ENCODE measurements around the gene PPARG. TPM values are rescaled to one million over a fixed set of nuclear protein-coding genes. Genes with fewer than 3 reads are reported as not detected.
A peak's percentile ranks its signal among the peaks of the same experiment; 100 is the strongest.

PPARG gene
- total RNA-seq, 1 donor, result 4.7 TPM

DNA sequence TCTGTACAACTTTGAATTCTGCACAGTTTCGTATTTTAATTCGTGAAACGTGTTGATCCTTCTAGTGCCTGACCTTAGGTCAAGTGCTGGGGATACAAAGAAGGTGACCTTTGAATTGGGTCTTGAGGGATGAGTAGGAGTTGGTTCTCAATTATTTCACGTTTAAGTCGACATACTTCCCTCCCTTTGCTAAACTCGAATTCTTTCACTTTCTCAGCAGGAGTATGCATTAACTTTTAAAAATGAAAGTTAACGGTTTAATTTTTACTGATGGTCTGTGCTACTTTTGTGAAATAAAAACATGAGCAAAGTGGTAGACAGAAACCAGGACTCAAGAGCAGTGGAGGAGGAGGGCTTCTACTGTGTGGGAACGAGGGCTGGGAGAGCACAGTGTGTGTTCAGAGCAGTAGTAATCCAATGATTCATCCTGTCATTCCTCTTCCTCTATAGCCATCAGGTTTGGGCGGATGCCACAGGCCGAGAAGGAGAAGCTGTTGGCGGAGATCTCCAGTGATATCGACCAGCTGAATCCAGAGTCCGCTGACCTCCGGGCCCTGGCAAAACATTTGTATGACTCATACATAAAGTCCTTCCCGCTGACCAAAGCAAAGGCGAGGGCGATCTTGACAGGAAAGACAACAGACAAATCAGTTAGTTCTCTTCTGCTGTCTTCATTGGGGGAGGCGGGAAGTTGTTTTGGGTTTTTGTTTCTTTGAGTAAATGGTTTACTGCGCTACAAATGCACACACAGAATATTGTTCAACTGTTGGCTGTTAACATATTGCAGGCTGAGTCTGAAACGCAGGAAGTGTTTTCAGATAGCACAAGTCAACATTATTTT is 116.8 kb downstream of the PPARG start:
- TF ChIP-seq, protein P1, sequence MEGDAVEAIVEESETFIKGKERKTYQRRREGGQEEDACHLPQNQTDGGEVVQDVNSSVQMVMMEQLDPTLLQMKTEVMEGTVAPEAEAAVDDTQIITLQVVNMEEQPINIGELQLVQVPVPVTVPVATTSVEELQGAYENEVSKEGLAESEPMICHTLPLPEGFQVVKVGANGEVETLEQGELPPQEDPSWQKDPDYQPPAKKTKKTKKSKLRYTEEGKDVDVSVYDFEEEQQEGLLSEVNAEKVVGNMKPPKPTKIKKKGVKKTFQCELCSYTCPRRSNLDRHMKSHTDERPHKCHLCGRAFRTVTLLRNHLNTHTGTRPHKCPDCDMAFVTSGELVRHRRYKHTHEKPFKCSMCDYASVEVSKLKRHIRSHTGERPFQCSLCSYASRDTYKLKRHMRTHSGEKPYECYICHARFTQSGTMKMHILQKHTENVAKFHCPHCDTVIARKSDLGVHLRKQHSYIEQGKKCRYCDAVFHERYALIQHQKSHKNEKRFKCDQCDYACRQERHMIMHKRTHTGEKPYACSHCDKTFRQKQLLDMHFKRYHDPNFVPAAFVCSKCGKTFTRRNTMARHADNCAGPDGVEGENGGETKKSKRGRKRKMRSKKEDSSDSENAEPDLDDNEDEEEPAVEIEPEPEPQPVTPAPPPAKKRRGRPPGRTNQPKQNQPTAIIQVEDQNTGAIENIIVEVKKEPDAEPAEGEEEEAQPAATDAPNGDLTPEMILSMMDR (IDR thresholded peaks at IDR 0.05; ENCODE audit: insufficient read depth, low read depth, low read length), result no peak
- DNase-seq (ENCODE audit: low read depth), result peak; percentile 99
- no peak overlapping the region for H3K4me3 ChIP-seq (ENCODE audit: low read depth, low read length)

DNA sequence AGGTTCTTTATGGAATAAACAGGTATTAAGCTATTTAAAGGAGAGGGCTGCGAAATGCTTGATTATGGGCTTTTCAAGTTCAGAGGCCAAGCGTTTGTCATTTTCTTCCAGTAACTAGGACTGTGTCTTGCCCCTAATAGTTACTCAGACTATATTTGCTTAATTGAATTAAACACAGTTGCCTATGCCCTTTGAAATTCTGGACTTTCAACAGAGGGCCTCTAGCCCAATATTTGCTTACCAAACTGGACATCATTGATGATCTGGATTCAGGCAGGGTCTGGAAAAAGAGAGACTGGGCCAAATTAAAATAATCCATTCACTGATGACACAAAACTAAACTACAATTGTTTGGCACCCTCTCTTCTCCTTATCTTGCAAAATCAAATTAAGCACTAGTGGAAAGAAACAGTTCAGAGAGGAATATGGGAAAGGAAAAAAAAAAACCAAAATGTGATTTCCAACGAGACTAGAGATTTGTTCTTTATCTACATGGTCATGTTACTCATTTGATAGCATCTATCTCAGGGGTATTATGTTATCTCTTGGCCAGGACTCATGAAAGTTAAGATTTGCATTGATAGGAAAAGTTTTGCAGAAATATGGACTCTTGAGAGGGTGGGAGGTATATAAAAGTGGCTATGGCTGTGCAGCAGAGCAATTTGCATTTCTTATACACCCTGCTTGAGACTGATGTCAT is 120.3 kb downstream of the PPARG start:
- TF ChIP-seq, protein P1 (IDR thresholded peaks at IDR 0.05; ENCODE audit: insufficient read depth, low read depth, low read length), result no peak
- no peak for DNase-seq (ENCODE audit: low read depth)
- H3K4me3 ChIP-seq (ENCODE audit: low read depth, low read length), result no peak overlapping the region

DNA sequence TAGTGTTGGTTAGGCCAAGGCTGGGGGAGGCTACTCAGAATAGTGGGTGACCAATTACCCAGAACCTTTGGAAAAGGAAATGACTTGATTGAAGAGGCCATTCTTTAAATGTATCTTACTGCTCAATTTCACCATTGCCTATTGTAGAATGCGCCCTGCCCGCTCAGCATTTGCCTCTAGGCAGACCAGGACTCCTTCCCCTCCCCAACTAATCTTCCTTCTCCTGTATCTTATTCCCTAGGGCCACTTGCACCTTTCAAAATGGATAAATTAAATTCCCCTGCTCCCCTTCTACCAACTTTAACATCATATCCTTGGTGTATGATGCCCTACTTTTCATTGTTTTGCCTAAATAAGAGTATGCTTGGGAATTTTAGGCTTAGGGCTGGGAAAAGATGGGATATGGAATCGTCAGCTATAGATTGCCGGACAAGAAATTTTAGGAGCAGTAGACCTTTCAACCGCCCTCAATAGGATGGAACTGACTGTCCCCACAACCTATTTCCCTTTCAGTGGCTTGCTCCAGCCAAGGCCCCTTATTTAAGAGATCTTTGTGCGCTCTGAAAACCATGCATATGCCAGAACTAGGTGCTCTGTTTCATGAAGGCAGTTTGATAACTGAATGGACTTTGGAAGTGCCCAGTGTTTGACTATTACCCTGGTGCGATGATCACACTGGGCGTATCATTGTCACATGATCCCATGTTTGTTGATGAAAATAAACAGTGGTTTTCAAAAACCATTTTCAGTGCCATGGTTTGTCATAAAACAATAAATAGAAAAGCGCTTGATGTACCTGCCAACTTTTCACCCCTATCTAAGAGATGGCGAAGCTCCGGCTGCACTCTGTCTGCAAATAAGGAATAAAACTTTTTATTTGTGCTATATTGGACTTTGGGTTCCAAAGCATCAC is 121.1 kb downstream of the PPARG start:
- DNase-seq (ENCODE audit: low read depth), result no peak
- TF ChIP-seq, protein P1 (IDR thresholded peaks at IDR 0.05; ENCODE audit: insufficient read depth, low read depth, low read length), result no peak
- no peak overlapping the region for H3K4me3 ChIP-seq (ENCODE audit: low read depth, low read length)

DNA sequence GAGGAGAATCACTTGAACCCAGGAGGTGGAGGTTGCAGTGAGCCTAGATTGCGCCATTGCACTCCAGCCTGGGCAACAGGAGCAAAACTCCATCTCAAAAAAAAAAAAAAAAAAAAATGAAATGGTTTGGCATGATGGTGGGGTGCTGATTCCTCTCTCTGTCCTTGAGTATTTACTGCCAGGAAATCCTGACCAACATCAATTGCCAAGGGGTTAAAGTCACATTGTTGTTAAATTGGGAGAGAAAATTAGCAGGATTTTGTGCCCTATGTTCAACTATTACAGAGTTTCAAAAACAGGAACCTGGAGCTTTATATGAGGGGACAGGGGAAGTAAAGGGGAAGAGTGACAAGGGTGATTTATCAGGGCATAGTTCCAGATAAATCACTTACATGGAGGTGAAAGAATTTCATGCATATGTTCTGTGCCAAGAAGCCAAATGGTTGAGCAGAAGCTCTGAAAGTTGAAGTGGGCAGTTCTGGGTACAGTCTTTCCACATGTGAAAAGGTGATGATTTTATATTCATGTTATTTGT is 124.9 kb downstream of the PPARG start:
- TF ChIP-seq, protein P1 (IDR thresholded peaks at IDR 0.05; ENCODE audit: insufficient read depth, low read depth, low read length), result no peak
- no peak for DNase-seq (ENCODE audit: low read depth)
- H3K4me3 ChIP-seq (ENCODE audit: low read depth, low read length), result no peak overlapping the region

DNA sequence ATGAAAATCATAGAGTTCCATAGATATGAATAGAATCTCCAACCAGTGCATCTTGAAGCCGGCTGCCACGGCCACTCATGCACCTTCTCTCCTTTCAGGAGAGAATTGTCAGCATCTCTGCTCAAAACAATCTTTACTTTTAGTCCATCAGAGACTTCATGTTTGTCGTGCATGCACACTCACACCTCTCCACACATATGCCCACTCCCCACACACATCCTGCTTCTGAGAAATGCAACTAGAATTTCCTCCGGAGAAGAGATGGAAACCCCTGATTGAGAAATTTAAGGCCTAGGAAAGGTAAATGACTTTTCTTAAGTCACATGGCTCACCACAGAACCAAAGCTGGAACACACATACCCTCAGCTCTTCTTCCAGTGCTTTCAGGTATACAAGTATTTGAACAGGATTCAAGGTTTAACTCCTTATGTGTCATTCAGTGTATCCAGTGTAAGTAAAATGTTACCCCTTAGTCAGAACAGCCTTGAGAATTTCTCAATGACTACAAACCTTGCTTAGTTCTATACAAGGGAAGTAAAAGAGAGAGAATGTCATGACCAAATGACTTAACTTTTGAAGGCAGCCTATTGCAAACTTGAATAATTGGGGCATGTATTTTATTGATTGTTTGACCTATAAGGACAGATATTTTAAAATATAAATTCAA is 126.3 kb downstream of the PPARG start:
- H3K4me3 ChIP-seq (ENCODE audit: low read depth, low read length), result no peak overlapping the region
- TF ChIP-seq, protein P1 (IDR thresholded peaks at IDR 0.05; ENCODE audit: insufficient read depth, low read depth, low read length), result no peak
- DNase-seq (ENCODE audit: low read depth), result no peak

DNA sequence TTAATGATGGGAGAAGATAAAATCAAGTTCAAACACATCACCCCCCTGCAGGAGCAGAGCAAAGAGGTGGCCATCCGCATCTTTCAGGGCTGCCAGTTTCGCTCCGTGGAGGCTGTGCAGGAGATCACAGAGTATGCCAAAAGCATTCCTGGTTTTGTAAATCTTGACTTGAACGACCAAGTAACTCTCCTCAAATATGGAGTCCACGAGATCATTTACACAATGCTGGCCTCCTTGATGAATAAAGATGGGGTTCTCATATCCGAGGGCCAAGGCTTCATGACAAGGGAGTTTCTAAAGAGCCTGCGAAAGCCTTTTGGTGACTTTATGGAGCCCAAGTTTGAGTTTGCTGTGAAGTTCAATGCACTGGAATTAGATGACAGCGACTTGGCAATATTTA is 127.9 kb downstream of the PPARG start:
- TF ChIP-seq, protein P1 (IDR thresholded peaks at IDR 0.05; ENCODE audit: insufficient read depth, low read depth, low read length), result no peak
- H3K4me3 ChIP-seq (ENCODE audit: low read depth, low read length), result no peak overlapping the region
- no peak for DNase-seq (ENCODE audit: low read depth)

Measured in fibroblast of villous mesenchyme (primary cell).